BLaER1 treated with 17β-estradiol and CSF1 and Interleukin-3, amounts not matched to agents 10 nM and 100 nM (cell line): ENCODE measurements around the gene EIF4E2.
"Not testable (repeated sequence)": the region's sequence is repeated elsewhere in the genome, so short reads cannot be mapped to it uniquely, and the experiment has no call there.

Source experiments
- H3K27ac ChIP-seq, 11 experiments: shearing (Covaris generic); formaldehyde crosslinking; 2 replicates each; pipeline ENCODE4 v1.8.1; 2022
- H3K27me3 ChIP-seq, 11 experiments: shearing (Covaris generic); formaldehyde crosslinking; 2 replicates each; pipeline ENCODE4 v1.8.1; 2022
- H3K36me3 ChIP-seq, 11 experiments: shearing (Covaris generic); formaldehyde crosslinking; 2 replicates each; pipeline ENCODE4 v1.8.1; 2022
- H3K4me1 ChIP-seq, 10 experiments: shearing (Covaris generic); formaldehyde crosslinking; 2 replicates each; pipeline ENCODE4 v1.8.1; 2022
- H3K4me2 ChIP-seq, 11 experiments: shearing (Covaris generic); formaldehyde crosslinking; 2 replicates each; pipeline ENCODE4 v1.8.1; 2022
- H3K4me3 ChIP-seq, 10 experiments: shearing (Covaris generic); formaldehyde crosslinking; 2 replicates each; pipeline ENCODE4 v1.8.1; 2022
- H3K9ac ChIP-seq, 11 experiments: shearing (Covaris generic); formaldehyde crosslinking; 2 replicates each; pipeline ENCODE4 v1.8.1; 2022
- H3K9me3 ChIP-seq, 11 experiments: shearing (Covaris generic); formaldehyde crosslinking; replicated peaks in 1 of 11; 2 replicates each; pipeline ENCODE4 v1.8.1; 2022
- H4K20me1 ChIP-seq, 11 experiments: shearing (Covaris generic); formaldehyde crosslinking; 2 replicates each; pipeline ENCODE4 v1.8.1; 2022
- Cebpa-rat ChIP-seq, 11 experiments: shearing (Covaris generic); IDR thresholded peaks; 2 replicates each; pipeline ENCODE4 v1.8.1; 2022

Gene EIF4E2

DNA sequence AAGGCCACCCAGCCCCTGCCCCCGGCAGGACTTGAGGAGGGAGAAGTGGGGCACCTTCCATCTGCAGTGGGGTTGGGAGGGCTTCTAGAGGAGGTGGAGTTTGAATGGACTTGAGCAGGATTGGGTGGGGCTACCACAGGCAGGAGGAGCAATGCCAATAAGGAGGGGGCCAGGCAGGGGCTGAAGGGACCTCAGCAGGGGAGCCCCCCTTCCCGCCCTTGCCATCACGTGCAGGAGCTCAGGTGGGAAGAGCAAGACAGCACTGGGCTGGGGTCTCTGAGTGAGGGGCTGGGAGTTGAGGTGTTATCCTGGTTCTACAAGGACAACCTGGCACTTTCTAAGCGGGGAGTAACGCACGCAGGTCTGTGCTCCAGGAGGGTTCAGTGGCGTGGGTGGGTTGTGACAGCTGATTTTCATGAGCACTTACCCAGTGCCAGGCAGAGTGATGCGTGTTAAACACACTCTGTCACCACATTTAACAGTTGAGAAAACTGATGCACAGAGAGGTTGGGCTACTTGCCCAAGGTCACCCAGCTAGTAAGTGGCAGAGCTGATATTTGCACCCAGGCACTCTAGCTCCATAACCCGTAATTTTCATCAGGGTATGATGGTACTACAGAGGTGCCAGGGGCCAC, 19.7 kb upstream of the EIF4E2 start:
- H3K27ac ChIP-seq, result no peak overlapping the region
- TF ChIP-seq Cebpa-rat (IDR thresholded peaks at IDR 0.05), result no peak
- H3K4me2 ChIP-seq, result peak overlapping the region in 8 of 11 experiments; percentile 77 to 92 (median 83); a peak in 15 of 22 replicates
- H3K27me3 ChIP-seq, result no peaks in the 10 kb centered on the region
- no peak overlapping the region for H3K9ac ChIP-seq
- no peak overlapping the region for H3K4me3 ChIP-seq
- no peaks in the 10 kb centered on the region for H3K36me3 ChIP-seq
- H3K9me3 ChIP-seq, result peaks cover 0 to 2% (median 0%) of the 10 kb centered on the region in 11 experiments; a peak in 6 of 22 replicates
- peaks cover 18 to 81% (median 64%) of the 10 kb centered on the region in 10 experiments for H3K4me1 ChIP-seq
- 0 out of 22 replicates have a peak, but pooled peaks cover 0 to 4% (median 0%) of the 10 kb centered on the region in 11 experiments for H4K20me1 ChIP-seq

DNA sequence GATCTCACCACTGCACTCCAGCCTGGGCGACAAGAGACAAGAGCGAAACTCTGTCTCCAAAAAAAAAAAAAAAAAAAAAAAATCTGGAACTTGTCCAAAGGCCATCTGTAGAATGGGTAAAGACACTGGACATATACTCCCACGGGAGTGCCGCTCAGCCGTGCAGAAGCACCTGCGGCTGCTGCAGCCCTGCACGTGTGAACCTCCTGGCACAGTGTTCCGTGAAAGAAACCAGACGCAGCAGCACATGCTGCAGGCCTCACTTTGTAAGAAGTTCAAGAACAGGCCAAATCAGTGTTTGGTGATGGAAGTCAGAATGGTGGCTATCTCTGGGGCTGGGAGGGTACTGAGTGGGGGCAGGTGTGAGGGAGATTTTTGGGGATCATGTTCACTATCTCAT, 18.1 kb upstream of the EIF4E2 start:
- H3K27ac ChIP-seq, result no peak overlapping the region
- H3K27me3 ChIP-seq, result no peaks in the 10 kb centered on the region
- H3K9ac ChIP-seq, result no peak overlapping the region
- H3K36me3 ChIP-seq, result no peaks in the 10 kb centered on the region
- peak overlapping the region in 8 of 11 experiments; percentile 19 to 92 (median 83); a peak in 12 of 22 replicates for H3K4me2 ChIP-seq
- H3K4me1 ChIP-seq, result peaks cover 24 to 80% (median 64%) of the 10 kb centered on the region in 10 experiments
- 0 out of 22 replicates have a peak, but pooled peaks cover 0 to 4% (median 0%) of the 10 kb centered on the region in 11 experiments for H4K20me1 ChIP-seq
- H3K4me3 ChIP-seq, result no peak overlapping the region
- no peak for TF ChIP-seq Cebpa-rat (IDR thresholded peaks at IDR 0.05)
- peaks cover 0 to 12% (median 9%) of the 10 kb centered on the region in 11 experiments; a peak in 18 of 22 replicates for H3K9me3 ChIP-seq

- H3K36me3 ChIP-seq, H3K9ac ChIP-seq, H3K27ac ChIP-seq, H3K27me3 ChIP-seq, H3K4me3 ChIP-seq, H4K20me1 ChIP-seq: not testable (repeated sequence)
- Histone ChIP-seq H3K4me1 (peaks cover 28 to 76% (median 61%) of the 10 kb centered on the region in 10 experiments), H3K4me2 (peak overlapping the region in 5 of 11 experiments; percentile 81 to 92 (median 84); a peak in 9 of 22 replicates), H3K9me3 (peaks cover 0 to 12% (median 9%) of the 10 kb centered on the region in 11 experiments; a peak in 18 of 22 replicates)
Measured at GRCh38 chr2:232532821-232533220, 17.7 kb upstream of the EIF4E2 start.

- Histone ChIP-seq H3K4me3 (no peak overlapping the region), H3K4me1 (peaks cover 27 to 70% (median 57%) of the 10 kb centered on the region in 10 experiments), H3K36me3 (no peaks in the 10 kb centered on the region), H3K9ac (no peak overlapping the region), H3K27ac (no peak overlapping the region), H4K20me1 (peaks cover 0 to 9% (median 0%) of the 10 kb centered on the region in 11 experiments; a peak in 3 of 22 replicates), H3K9me3 (peaks cover 0 to 12% (median 9%) of the 10 kb centered on the region in 11 experiments; a peak in 18 of 22 replicates), H3K4me2 (peak overlapping the region in 3 of 11 experiments; percentile 5 to 81 (median 32); a peak in 2 of 22 replicates), H3K27me3 (no peaks in the 10 kb centered on the region)
- TF ChIP-seq Cebpa-rat (IDR thresholded peaks at IDR 0.05), result no peak
Measured at GRCh38 chr2:232533944-232534710, 16.4 kb upstream of the EIF4E2 start.

- H4K20me1 ChIP-seq, result peaks cover 0 to 13% (median 0%) of the 10 kb centered on the region in 11 experiments; a peak in 4 of 22 replicates
- H3K9me3 ChIP-seq, result peaks cover 0 to 12% (median 9%) of the 10 kb centered on the region in 11 experiments; a peak in 18 of 22 replicates
- peak overlapping the region in 5 of 11 experiments; percentile 2 to 81 (median 9); a peak in 8 of 22 replicates for H3K4me2 ChIP-seq
- H3K9ac ChIP-seq, result no peak overlapping the region
- no peak overlapping the region for H3K27ac ChIP-seq
- no peak overlapping the region for H3K4me3 ChIP-seq
- no peaks in the 10 kb centered on the region for H3K36me3 ChIP-seq
- peaks cover 30 to 70% (median 54%) of the 10 kb centered on the region in 10 experiments for H3K4me1 ChIP-seq
- no peak for TF ChIP-seq Cebpa-rat (IDR thresholded peaks at IDR 0.05)
- H3K27me3 ChIP-seq, result no peaks in the 10 kb centered on the region
Measured at GRCh38 chr2:232534940-232535651, 15.4 kb upstream of the EIF4E2 start.

GRCh38 chr2:232535761-232536530, 14.5 kb upstream of the EIF4E2 start:
- Histone ChIP-seq H3K4me3 (no peak overlapping the region), H3K27ac (no peak overlapping the region), H3K9ac (no peak overlapping the region), H4K20me1 (peaks cover 0 to 13% (median 0%) of the 10 kb centered on the region in 11 experiments; a peak in 4 of 22 replicates), H3K4me2 (no peak overlapping the region), H3K36me3 (no peaks in the 10 kb centered on the region), H3K9me3 (peaks cover 0 to 12% (median 9%) of the 10 kb centered on the region in 11 experiments; a peak in 18 of 22 replicates), H3K4me1 (peaks cover 38 to 65% (median 47%) of the 10 kb centered on the region in 10 experiments), H3K27me3 (no peaks in the 10 kb centered on the region)
- no peak for TF ChIP-seq Cebpa-rat (IDR thresholded peaks at IDR 0.05)

GRCh38 chr2:232537079-232537478, 13.4 kb upstream of the EIF4E2 start:
- H3K9ac ChIP-seq, result no peak overlapping the region
- H3K27me3 ChIP-seq, result no peaks in the 10 kb centered on the region
- peaks cover 33 to 65% (median 49%) of the 10 kb centered on the region in 10 experiments for H3K4me1 ChIP-seq
- H3K36me3 ChIP-seq, result no peaks in the 10 kb centered on the region
- no peak for TF ChIP-seq Cebpa-rat (IDR thresholded peaks at IDR 0.05)
- H3K4me3 ChIP-seq, result no peak overlapping the region
- H3K27ac ChIP-seq, result no peak overlapping the region
- no peak overlapping the region for H3K4me2 ChIP-seq
- H4K20me1 ChIP-seq, result peaks cover 0 to 19% (median 0%) of the 10 kb centered on the region in 11 experiments; a peak in 8 of 22 replicates
- H3K9me3 ChIP-seq, result peaks cover 0 to 12% (median 9%) of the 10 kb centered on the region in 11 experiments; a peak in 18 of 22 replicates

DNA sequence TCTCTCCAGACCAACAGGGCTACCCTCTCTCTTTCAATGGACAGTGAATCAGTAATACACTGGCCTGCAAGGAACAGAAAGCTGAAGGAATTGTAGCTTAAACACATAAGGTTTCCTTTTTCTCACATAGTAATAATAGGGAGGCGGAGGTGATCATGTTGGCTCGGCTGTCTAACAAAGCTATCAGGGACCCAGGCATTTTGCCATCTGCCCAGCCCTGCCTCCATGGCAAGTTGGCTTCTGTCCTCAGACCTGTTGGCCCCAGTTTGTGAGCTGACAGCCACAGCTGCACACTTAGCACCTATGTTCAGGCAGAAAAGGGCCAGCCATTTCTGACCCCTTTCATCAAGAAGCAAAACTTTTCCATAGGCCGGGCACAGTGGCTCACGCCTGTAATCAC, 13.0 kb upstream of the EIF4E2 start:
- Histone ChIP-seq H3K27me3 (no peaks in the 10 kb centered on the region), H3K9me3 (peaks cover 0 to 12% (median 9%) of the 10 kb centered on the region in 11 experiments; a peak in 18 of 22 replicates), H3K36me3 (no peaks in the 10 kb centered on the region), H3K4me1 (peaks cover 29 to 63% (median 47%) of the 10 kb centered on the region in 10 experiments), H3K4me3 (no peak overlapping the region), H4K20me1 (peaks cover 0 to 19% (median 4%) of the 10 kb centered on the region in 11 experiments; a peak in 10 of 22 replicates), H3K27ac (no peak overlapping the region), H3K4me2 (peak overlapping the region in 2 of 11 experiments; percentile 51 to 83; a peak in 3 of 22 replicates), H3K9ac (no peak overlapping the region)
- no peak for TF ChIP-seq Cebpa-rat (IDR thresholded peaks at IDR 0.05)
